ENCODE results near the gene WT1. TPM values are rescaled to one million over a fixed set of nuclear protein-coding genes. Genes with fewer than 3 reads are reported as not detected.

Gene WT1
- total and polyA plus RNA-seq, 2 of the 13 experiments (the other 11 are each of a cell fraction or from before 2014, with no cell fraction given) = 0.15 to 0.31 TPM

GRCh38 chr11:32434356-32435151 is 785 bp downstream of the WT1 start (continued):
- TF ChIP-seq ATF4 (CRISPR knock-in tag; IDR thresholded peaks at IDR 0.05) = no peak
- no peak for TF ChIP-seq ZBTB26 (CRISPR knock-in tag; IDR thresholded peaks at IDR 0.05; ENCODE audit: borderline replicate concordance)
- no peak for TF ChIP-seq ZNF879 (CRISPR knock-in tag; IDR thresholded peaks at IDR 0.05)
- no peak for TF ChIP-seq ZNF253 (CRISPR knock-in tag; IDR thresholded peaks at IDR 0.05; ENCODE audit: borderline replicate concordance)
- no peak for TF ChIP-seq ZNF550 (CRISPR knock-in tag; IDR thresholded peaks at IDR 0.05; ENCODE audit: borderline replicate concordance)
- no peak for TF ChIP-seq NR1H2 (CRISPR knock-in tag; IDR thresholded peaks at IDR 0.05; ENCODE audit: borderline replicate concordance, low read depth)
- TF ChIP-seq ZNF230 (CRISPR knock-in tag; IDR thresholded peaks at IDR 0.05) = no peak
- TF ChIP-seq RBFOX2 (IDR thresholded peaks at IDR 0.05; ENCODE audit: low read depth, low read length) = peak; percentile 75
- TF ChIP-seq MEF2D (CRISPR knock-in tag; IDR thresholded peaks at IDR 0.05) = no peak
- 0 out of 2 replicates have a peak, but pooled peaks have one; percentile 33 for TF ChIP-seq ZNF576 (CRISPR knock-in tag; IDR thresholded peaks at IDR 0.05)
- no peak for TF ChIP-seq SALL1 (CRISPR knock-in tag; IDR thresholded peaks at IDR 0.05)
- no peak for TF ChIP-seq FOSL2 (CRISPR knock-in tag; IDR thresholded peaks at IDR 0.05)
- TF ChIP-seq ZNF33B (CRISPR knock-in tag; IDR thresholded peaks at IDR 0.05) = no peak
- TF ChIP-seq ZSCAN22 (CRISPR knock-in tag; IDR thresholded peaks at IDR 0.05) = no peak
- TF ChIP-seq ZNF138 (CRISPR knock-in tag; IDR thresholded peaks at IDR 0.05; ENCODE audit: low read depth) = no peak
- TF ChIP-seq HNRNPH1 (optimal IDR thresholded peaks at IDR 0.05; ENCODE audit: low read depth, low read length) = no peak
- no peak for TF ChIP-seq ZBTB8A (CRISPR knock-in tag; IDR thresholded peaks at IDR 0.05; ENCODE audit: borderline replicate concordance, low read depth)
- no peak; the same call in 1 of the 2 replicates for TF ChIP-seq DR1 (CRISPR knock-in tag; IDR thresholded peaks at IDR 0.05)
- TF ChIP-seq ZNF546 (CRISPR knock-in tag; conservative IDR thresholded peaks at IDR 0.05) = no peak
- TF ChIP-seq ZFAT (CRISPR knock-in tag; conservative IDR thresholded peaks at IDR 0.05) = no peak
- no peak for TF ChIP-seq NFKBIZ (CRISPR knock-in tag; IDR thresholded peaks at IDR 0.05)
- TF ChIP-seq CTCF (CRISPR knock-in tag; IDR thresholded peaks at IDR 0.05) = peak; percentile 34
- no peak for TF ChIP-seq RXRA (CRISPR knock-in tag; IDR thresholded peaks at IDR 0.05)
- TF ChIP-seq STAT5B (CRISPR knock-in tag; IDR thresholded peaks at IDR 0.05) = no peak
- no peak for TF ChIP-seq ZNF24 (IDR thresholded peaks at IDR 0.05)
- no peak for TF ChIP-seq PRPF4 (IDR thresholded peaks at IDR 0.05; ENCODE audit: low read depth, low read length, poor library complexity, severe bottlenecking)
- TF ChIP-seq PITX1 (CRISPR knock-in tag; IDR thresholded peaks at IDR 0.05) = no peak
- no peak for TF ChIP-seq SP1 (IDR thresholded peaks at IDR 0.05)
- no peak for TF ChIP-seq SP1 (CRISPR knock-in tag; IDR thresholded peaks at IDR 0.05)

All from HepG2 (cell line).